Measurements from ENCODE around the gene CLUH.
"Not testable (repeated sequence)": the region's sequence is repeated elsewhere in the genome, so short reads cannot be mapped to it uniquely, and the experiment has no call there.

The CLUH gene

GRCh38 chr17:2683912-2684311, 27.7 kb downstream of the CLUH start:
- no peak for DNase-seq

- DNase-seq: no peak
Measured at GRCh38 chr17:2682176-2682938, 29.2 kb downstream of the CLUH start.

- DNase-seq: no peak
Measured at GRCh38 chr17:2681650-2682049, 29.9 kb downstream of the CLUH start.

- no peak for DNase-seq
Measured at GRCh38 chr17:2680961-2681360, 30.6 kb downstream of the CLUH start.

GRCh38 chr17:2679247-2679646, 32.3 kb downstream of the CLUH start:
- DNase-seq: not testable (repeated sequence)

- DNase-seq: no peak
Measured at GRCh38 chr17:2672026-2672425, 39.5 kb downstream of the CLUH start.

- DNase-seq: not testable (repeated sequence)
Measured at GRCh38 chr17:2660410-2660809, 51.2 kb downstream of the CLUH start.

GRCh38 chr17:2659337-2659736, 52.2 kb downstream of the CLUH start:
- not testable (repeated sequence) for DNase-seq

GRCh38 chr17:2656283-2656682, 55.3 kb downstream of the CLUH start:
- DNase-seq: no peak

- no peak for DNase-seq
Measured at GRCh38 chr17:2655546-2655945, 56.0 kb downstream of the CLUH start.

GRCh38 chr17:2652911-2653310, 58.7 kb downstream of the CLUH start:
- not testable (repeated sequence) for DNase-seq

GRCh38 chr17:2649191-2649590, 62.4 kb downstream of the CLUH start:
- DNase-seq: no peak

GRCh38 chr17:2647957-2648356, 63.6 kb downstream of the CLUH start:
- no peak for DNase-seq

- no peak for DNase-seq
Measured at GRCh38 chr17:2644971-2645370, 66.6 kb downstream of the CLUH start.
